GM10248 (cell line): ENCODE results near the gene CLSTN1.
A peak's percentile ranks its signal among the peaks of the same experiment; 100 is the strongest.

Experiments
- CTCF ChIA-PET: fragments of 300-600 bp; sonication (Branson Sonifier 250); formaldehyde crosslinking; extraction: SDS; loops from one replicate; lab custom pipeline; 2021; ENCODE audit warnings: antibody characterized with exemption; lab: Yijun Ruan, JAX
- POLR2A ChIA-PET: fragments of 350-650 bp; sonication (Branson Sonifier 250); formaldehyde crosslinking; extraction: SDS; loops from one replicate; lab custom pipeline; 2020; ENCODE audit warnings: antibody characterized with exemption; lab: Yijun Ruan, JAX
- DNase-seq: peaks from one replicate; pipeline ENCODE4 v3.0.0; 2012; ENCODE audit errors: extremely low spot score
- CTCF ChIP-seq: IDR thresholded peaks from 2 replicates; pipeline ENCODE4 v1.5.1; 2012; ENCODE audit warnings: mild to moderate bottlenecking, low read depth; ENCODE audit errors: extremely low read depth, missing control alignments, control extremely low read depth

CLSTN1 gene

GRCh38 chr1:9823943-9824701 lies at the start of gene CLSTN1:
Gene CLSTN1, minus strand, starts transcription at chr1:9823965. Its CDS starts 232 bp downstream, at chr1:9823733.
- POLR2A ChIA-PET, result no interaction called here
- CTCF ChIA-PET, result no interaction called here
- DNase-seq, result peak; percentile 95
- no peak for TF ChIP-seq CTCF

- POLR2A ChIA-PET, result no interaction called here
- CTCF ChIA-PET, result interaction anchor here (0.8 to 5.9 kb wide), 17 partner anchors 9 to 556 kb away, joined by 3 to 57 read pairs (median 4); partner anchors contain the start of genes CENPS, LZIC and NMNAT1
- DNase-seq, result no peak
- no peak for TF ChIP-seq CTCF
Measured at GRCh38 chr1:9873385-9873784, 49.6 kb upstream of the CLSTN1 start.

- ChIA-PET POLR2A (no interaction called here), CTCF (interaction anchor here (0.8 to 5.9 kb wide), 15 partner anchors 9 to 623 kb away, joined by 3 to 57 read pairs (median 4); partner anchors contain the start of genes CENPS, LZIC and NMNAT1)
- no peak for DNase-seq
- no peak for TF ChIP-seq CTCF
Measured at GRCh38 chr1:9872430-9873165, 48.8 kb upstream of the CLSTN1 start.

GRCh38 chr1:9871707-9872425 lies 48.1 kb upstream of the CLSTN1 start:
- POLR2A ChIA-PET, result no interaction called here
- DNase-seq, result no peak
- TF ChIP-seq CTCF, result no peak
- CTCF ChIA-PET, result interaction anchor here (1.2 to 5.9 kb wide), 12 partner anchors 8 to 623 kb away, joined by 3 to 57 read pairs (median 6); partner anchors contain the start of genes CENPS, LZIC and NMNAT1

GRCh38 chr1:9871021-9871420 lies 47.3 kb upstream of the CLSTN1 start:
- no peak for TF ChIP-seq CTCF
- DNase-seq, result no peak
- ChIA-PET POLR2A (no interaction called here), CTCF (interaction anchor here (1.3 to 5.9 kb wide), 9 partner anchors 9 to 624 kb away, joined by 3 to 69 read pairs (median 8); partner anchors contain the start of genes CENPS, LZIC and NMNAT1)

- ChIA-PET POLR2A (no interaction called here), CTCF (interaction anchor here (1.3 to 3.6 kb wide), 4 partner anchors 9 to 85 kb away, joined by 4 to 69 read pairs (median 7); no protein-coding TSS in a partner anchor)
- DNase-seq, result no peak
- no peak for TF ChIP-seq CTCF
Measured at GRCh38 chr1:9870572-9870971, 46.8 kb upstream of the CLSTN1 start.
